Middle frontal gyrus (tissue), 1 donor: ENCODE results near the gene XRRA1.
"Not testable (repeated sequence)": the region's sequence is repeated elsewhere in the genome, so short reads cannot be mapped to it uniquely, and the experiment has no call there.

ENCODE experiments used
- DNase-seq: peaks from one replicate; pipeline ENCODE4 v3.0.0-alpha.2; 2015; ENCODE audit warnings: low spot score; ENCODE audit errors: extremely low spot score

The XRRA1 gene

DNA sequence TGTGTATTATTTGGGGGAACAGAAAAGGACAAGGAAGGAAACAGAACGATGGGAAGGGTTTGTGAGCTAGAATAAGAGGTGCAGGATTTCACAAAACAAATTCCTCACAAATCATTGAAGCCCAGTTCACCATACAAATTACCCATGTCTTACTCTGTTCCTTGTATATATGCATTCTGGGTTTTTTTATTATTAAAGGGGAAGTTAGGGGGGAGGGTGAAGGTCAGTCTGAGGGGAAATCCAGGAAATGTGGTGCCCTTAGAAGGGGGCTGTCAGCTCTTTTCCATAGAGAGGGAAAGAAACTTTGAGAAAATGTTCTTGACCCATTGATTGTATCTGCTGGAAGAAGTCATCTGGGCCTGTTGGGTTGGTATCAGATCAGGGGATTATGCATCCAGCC, 109.4 kb downstream of the XRRA1 start:
- no peak for DNase-seq

DNA sequence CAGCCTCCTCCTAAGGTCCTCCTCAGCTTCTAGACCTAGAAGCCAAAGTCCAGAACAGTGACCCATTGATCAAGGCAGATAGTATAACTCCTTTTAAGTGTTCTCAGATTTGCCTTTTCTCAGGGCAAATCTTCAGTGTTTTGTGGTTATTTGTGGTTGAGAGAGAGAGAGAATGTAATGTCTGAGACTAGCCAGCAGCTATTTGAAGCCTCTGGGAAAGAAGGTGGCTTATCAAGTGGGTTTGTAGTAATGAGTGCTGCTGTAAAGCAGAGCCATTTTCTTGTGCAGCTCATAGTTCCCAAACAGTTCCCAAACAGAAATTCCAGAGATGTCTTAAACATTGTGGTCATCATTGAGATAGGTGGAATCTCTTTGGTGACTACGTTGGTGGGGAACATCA, 110.7 kb downstream of the XRRA1 start:
- DNase-seq = no peak

DNA sequence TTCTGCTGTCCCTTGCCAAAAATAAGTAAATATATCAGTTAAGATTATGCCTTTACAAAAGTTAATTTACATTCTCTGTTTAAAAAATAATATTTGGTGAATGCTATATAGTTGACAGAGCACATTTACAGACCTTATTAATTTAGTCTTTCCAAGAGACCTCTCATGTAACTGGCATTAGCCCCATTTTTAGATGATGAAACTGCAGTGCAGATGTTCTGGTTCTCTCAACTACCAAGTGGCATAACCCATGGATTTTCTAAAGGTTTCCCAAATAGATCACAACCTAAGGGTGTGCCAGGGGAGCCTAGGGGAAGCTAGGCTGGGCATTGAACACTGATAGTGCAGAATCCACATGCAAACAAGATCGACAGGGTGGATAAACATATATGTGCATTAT, 111.7 kb downstream of the XRRA1 start:
- no peak for DNase-seq

DNA sequence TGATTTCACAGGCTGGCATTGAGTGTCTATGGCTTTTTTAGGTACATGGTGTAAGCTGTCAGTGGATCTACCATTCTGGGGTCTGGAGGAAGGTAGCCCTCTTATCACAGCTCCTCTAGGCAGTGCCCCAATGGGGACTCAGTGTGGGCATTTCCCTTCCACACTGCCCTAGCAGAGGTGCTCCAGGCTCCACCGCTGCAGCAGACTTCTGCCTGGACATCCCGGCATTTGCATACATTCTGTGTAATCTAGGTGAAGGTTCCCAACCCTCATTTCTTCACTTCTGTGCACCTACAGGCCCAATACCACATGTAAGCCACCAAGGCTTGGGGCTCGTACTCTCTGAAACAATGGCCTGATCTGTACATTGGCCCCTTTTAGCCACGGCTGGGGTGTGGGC, 122.0 kb downstream of the XRRA1 start:
- no peak for DNase-seq

DNA sequence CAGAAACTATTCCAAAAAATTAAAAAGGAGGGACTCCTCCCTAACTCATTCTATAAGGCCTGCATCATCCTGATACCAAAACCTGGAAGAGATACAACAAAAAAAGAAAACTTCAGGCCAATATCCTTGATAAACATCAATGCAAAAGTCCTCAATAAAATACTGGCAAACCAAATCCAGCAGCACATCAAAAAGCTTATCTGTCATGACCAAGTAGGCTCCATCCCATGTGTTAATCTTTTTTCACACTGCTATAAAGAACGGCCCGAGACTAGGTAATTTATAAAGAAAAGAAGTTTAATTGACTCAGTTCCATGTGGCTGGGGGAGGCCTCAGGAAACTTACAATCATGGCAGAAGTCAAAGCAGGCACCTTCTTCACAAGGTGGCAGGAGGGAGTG, 123.3 kb downstream of the XRRA1 start:
- not testable (repeated sequence) for DNase-seq

DNA sequence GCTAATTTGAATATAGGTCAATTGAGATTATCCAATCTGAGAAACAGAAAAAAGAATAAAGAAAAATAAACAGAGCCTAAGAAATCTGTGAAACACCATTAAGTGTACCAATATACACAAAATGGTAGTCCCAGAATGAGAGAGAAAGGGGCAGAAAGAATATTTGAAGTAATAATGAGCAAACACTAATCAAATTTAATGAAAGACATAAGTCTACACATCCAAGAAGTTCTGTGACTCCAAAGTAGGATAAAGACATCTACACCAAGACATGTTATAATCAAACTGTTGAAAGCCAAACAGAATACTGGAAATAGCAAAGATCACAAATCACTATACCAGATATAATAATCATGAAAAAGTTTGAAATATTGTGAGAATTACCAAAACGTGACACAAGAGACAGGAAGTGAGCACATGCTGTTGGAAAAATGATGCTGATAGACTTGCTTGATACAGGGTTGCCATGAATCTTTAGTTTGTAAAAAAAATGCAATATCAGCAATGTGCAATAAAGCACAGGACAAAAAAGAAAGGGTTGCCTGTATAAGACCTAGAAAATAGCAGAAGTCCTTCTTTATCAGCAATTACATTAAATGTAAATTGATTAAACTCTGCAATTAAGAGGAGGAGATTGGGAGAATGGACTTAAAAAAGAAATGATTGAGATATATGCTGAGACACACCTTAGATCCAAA, 124.5 kb downstream of the XRRA1 start:
- DNase-seq = no peak

DNA sequence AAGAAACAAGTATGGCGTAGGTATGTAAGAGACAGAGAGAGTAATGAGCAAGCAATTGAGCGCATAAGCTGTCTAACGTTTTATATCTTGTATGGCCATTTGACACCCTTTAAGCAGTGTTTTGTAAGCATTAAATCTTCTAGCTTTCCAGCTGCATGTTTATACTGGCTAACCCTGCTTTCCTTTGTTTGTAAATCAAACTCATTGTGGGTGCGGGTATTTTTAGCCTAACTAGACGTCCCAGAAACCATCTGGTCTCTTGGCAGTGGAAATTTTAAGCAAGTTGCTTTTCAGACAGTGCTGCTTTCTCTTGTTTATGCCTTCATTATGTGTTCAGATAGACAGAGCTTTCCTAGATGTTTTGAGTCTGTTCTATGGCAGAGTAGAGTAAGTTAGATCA, 126.7 kb downstream of the XRRA1 start:
- DNase-seq = peak; percentile 54

DNA sequence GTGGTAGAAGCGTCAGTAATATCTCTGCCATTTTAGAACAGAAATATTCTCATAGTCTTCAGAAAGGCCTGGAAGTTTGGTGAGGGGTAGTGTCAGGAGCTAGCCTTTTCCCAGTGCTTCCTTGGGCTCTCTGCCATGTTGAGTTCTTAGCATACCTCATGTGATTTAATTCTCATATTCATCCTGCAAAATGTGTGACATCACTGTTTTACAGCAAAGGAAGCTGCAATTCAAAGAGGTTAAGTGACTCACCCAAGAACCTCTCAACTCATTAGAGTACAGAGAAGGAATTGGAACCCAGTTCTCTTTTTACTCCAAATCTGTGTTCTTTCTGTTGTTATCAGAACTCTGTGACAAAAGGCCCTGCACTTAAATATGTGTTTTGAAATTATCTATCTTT, 128.1 kb downstream of the XRRA1 start:
- no peak for DNase-seq

DNA sequence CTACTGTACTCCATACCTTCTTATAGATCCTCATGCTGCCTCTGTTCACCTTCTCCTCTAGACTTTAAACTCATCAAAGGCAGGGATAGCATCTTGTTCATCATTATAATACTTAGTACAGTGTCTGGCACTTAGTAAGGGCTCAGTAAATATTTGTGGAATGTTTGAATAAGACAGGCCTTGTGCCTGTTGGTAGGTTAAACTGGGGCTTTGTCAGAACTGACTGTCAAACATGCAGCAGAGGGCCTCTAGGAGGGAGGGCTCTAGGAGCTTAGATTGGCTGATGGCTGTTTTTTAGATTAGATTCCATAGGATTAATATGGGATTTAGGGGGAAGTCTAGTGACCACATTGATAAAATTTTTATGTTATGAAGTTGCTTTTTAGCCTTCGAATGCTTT, 129.5 kb downstream of the XRRA1 start:
- no peak for DNase-seq

DNA sequence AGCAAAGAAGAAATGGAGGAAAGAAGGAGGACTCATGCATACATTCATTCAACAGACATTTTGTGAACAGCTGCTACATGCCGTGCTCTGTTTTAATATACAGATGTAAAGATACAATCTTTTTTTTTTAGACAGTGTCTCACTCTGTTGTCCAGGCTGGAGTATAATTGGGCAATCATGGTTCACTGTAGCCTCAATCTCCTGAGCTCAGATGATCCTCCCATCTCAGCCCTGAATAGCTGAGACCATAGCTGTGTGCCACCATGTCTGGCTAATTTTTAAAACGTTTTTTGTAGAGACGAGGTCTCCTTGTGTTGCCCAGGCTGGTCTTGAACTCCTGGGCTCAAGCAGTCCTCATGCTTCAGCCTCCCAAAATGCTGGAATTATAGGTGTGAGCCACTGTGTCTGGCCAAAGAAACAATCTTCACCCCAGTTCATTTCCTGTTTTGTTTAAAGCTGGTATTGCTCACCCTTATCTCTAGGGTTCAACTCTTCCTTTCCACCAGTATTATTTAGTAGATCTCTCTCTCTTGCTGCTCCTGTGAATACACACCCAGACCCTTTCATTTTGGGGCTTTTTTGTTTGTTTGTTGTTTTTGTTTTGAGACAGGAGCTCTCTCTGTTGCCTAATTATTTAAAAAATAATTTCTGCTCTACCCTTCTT, 130.5 kb downstream of the XRRA1 start:
- no peak for DNase-seq

DNA sequence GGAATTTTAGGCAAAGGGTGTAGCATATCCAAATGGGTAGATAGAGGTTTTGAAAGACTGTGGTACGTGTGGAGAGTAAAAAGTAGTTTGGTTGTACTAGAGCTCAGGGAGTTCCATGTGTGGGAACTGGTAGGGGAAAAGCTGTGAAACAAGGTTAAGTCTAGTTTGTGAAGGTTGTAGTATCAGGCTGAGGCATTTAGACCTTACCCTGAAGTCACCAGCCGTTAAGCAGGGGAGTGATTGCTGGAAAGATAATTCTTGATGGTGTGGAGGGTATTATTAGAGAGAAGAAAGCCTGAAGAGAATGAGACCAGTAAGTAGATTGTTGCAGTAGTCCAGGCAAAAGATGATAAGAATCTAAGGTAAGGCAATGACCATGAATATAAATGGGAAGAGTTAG, 132.2 kb downstream of the XRRA1 start:
- DNase-seq = no peak

DNA sequence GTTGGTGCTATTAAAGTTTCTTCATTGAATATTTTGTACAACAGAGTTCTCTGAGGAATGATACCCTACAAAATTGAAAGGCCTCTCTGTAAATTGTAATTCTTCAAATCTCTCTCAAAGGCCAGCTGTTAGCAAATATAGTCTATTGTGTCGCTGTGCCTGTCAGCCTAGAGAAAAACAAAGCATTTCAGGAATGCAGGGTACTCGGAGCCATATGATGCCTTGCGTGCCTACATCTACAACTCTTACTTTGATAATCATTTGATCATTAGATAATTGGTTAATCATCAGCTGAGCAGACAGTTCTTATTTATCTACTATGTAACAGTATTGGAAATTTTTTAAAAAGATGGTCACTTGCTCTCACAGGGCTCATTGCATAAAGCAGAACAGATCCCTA, 132.9 kb downstream of the XRRA1 start:
- no peak for DNase-seq

DNA sequence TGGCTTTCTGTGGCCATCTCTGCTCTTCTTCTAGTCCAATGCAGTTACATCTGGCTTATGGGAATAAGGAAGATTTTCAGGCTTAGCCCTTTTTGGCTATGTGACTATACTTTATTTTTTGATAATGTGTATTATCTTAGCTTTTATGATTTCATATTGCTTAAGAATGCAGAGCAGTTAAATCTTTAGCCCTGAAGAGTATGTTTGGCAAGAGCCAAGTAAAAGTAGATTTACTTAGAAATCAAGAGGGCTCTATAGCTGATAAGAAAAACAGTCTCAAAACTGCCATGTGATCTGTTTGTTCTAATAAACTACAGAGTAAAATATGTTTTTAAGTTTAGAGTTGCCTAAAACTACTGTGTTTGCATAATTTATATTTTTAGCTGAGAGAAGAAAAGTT, 139.1 kb downstream of the XRRA1 start:
- no peak for DNase-seq

DNA sequence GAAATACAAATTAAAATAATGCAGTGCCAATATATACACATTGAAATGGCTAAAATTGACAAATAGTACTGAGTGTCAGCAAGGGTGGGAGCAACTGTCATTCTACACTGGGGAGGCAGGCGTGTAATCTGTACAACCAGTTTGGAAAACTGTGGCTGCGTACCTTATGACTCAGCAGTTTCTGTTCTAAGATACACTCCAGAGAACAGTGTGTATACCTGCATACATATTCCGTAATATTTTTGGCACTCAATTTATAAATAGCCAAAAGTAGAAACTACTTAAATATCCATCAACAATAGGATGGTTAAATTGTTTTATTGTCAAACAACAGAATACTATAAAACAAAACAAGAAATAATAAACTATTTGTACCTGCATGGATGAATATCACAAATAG, 142.6 kb downstream of the XRRA1 start:
- DNase-seq = no peak

DNA sequence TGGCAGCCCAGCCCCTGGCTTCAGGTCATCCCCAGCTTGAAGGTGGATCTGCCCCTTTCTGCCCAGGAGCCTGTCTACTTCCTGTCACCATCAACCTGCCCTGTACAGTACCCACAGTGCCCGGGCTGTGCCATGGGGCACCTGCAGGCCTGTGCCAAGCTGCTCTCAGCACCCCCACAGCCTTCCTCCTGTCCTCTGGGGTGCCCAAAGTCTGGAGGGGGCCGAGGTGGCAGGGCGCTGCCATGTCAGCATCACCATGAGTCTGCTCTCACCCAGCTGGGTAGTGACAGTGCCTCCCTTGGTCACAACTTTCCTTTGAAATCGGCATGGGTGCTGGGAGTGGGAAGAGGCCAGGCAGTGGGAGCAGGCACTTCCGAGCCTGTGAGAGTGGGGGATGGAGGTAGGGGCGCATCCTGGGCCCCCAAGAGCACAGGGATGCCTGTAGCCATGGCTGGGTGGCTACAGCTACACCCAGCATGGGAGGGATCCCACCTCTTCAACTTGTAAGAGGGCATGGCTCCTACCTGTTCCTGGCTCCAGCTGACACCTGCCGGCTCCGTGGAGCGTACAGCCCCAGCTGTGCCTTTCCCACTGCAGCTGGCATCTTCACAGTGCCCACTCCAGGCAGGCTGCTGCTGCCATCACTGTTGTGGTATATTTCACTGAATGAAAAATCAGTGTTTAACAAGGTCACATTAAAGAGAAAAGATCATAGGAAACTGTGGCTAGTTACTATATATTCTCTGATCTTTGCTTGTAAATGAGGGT, 157.4 kb downstream of the XRRA1 start:
- DNase-seq = no peak
